ENCODE measurements around the gene CR2.

DNA sequence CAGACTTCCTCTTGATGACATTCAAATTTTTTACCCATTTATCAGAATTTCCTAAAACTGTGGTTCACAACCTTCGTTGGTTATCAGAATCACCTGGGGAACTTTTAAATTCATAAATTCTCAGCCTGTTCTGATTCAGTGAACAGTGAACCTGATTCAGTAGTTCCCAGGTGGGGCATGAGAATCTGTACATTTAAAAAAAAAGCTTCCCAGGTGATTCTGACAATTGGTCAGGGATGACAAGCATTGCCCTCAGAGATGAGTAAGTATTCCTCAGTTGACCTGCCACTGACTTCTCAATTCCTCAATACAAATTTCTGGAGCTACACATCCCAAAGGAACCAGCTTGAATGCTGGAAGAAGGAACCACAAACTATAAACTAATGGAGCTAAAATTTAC, 23.5 kb upstream of the CR2 start:
- TF ChIP-seq YY1 (IDR thresholded peaks at IDR 0.05; ENCODE audit: insufficient read depth, insufficient read length) (no peak), ZNF274 (IDR thresholded peaks at IDR 0.05; ENCODE audit: low read depth, low read length) (no peak), SUZ12 (IDR thresholded peaks at IDR 0.05; ENCODE audit: extremely low read depth, insufficient read depth, insufficient read length) (no peak)
